ENCODE data around the gene PDE6A. TPM values are rescaled to one million over a fixed set of nuclear protein-coding genes. Genes with fewer than 3 reads are reported as not detected.

PDE6A gene
- total and polyA plus RNA-seq, 9 of the 15 experiments (the other 6 are each of a cell fraction or from before 2014, with no cell fraction given) = 0.01 to 0.04 (median 0.01) TPM; not detected in 6

- TF ChIP-seq BRF2 (IDR thresholded peaks at IDR 0.05; ENCODE audit: borderline replicate concordance, insufficient read depth, insufficient read length) (no peak), RNF2 (IDR thresholded peaks at IDR 0.05) (peak; percentile 66), SMARCA5 (IDR thresholded peaks at IDR 0.05) (no peak), ZFP30 (CRISPR knock-in tag; IDR thresholded peaks at IDR 0.05; ENCODE audit: borderline replicate concordance) (no peak), RBBP5 (IDR thresholded peaks at IDR 0.05; ENCODE audit: borderline replicate concordance, insufficient read depth, low read length, poor library complexity, severe bottlenecking) (peak; percentile 81), RBFOX2 (IDR thresholded peaks at IDR 0.05; ENCODE audit: low read depth, low read length) (peak; percentile 95), LEF1 (IDR thresholded peaks at IDR 0.05) (no peak), STAT5B (CRISPR knock-in tag; IDR thresholded peaks at IDR 0.05) (no peak), UBTF (IDR thresholded peaks at IDR 0.05; ENCODE audit: borderline replicate concordance in 1 of 2, low read depth in 2 of 2, low read length in 2 of 2) (peak in 1 of 2 experiments; percentile 85; a peak in 1 of 4 replicates), ZNF764 (CRISPR knock-in tag; IDR thresholded peaks at IDR 0.05; ENCODE audit: low read depth) (no peak), ZKSCAN8 (CRISPR knock-in tag; IDR thresholded peaks at IDR 0.05) (no peak), DDX20 (tag; IDR thresholded peaks at IDR 0.05; ENCODE audit: low read depth) (no peak), RBM17 (IDR thresholded peaks at IDR 0.05; ENCODE audit: borderline replicate concordance, low read depth, low read length) (no peak), TEAD2 (tag; IDR thresholded peaks at IDR 0.05) (no peak), ZNF217 (CRISPR knock-in tag; IDR thresholded peaks at IDR 0.05) (no peak), MIER1 (IDR thresholded peaks at IDR 0.05; ENCODE audit: low read depth) (no peak), GTF2A2 (tag; IDR thresholded peaks at IDR 0.05) (0 out of 2 replicates have a peak, but pooled peaks have one; percentile 40), HNRNPK (IDR thresholded peaks at IDR 0.05; ENCODE audit: low read depth, low read length, poor library complexity, severe bottlenecking) (no peak), SREBF2 (CRISPR knock-in tag; IDR thresholded peaks at IDR 0.05) (no peak), ZNF583 (CRISPR knock-in tag; IDR thresholded peaks at IDR 0.05) (no peak), NELFE (IDR thresholded peaks at IDR 0.05; ENCODE audit: insufficient read depth, insufficient read length) (no peak), MXI1 (IDR thresholded peaks at IDR 0.05; ENCODE audit: low read depth, low read length) (no peak), ZNF589 (CRISPR knock-in tag; IDR thresholded peaks at IDR 0.05; ENCODE audit: low read depth) (peak; percentile 41; the same call in 1 of the 2 replicates), BRD9 (IDR thresholded peaks at IDR 0.05; ENCODE audit: low read depth, partially characterized antibody) (no peak), RBM22 (IDR thresholded peaks at IDR 0.05; ENCODE audit: low read depth, low read length, poor library complexity, severe bottlenecking) (no peak), HIVEP1 (CRISPR knock-in tag; IDR thresholded peaks at IDR 0.05) (no peak), MCM3 (IDR thresholded peaks at IDR 0.05) (no peak)
These were observed 15.9 kb upstream of the PDE6A start, which contains the start of gene SLC26A2 (continued) for GRCh38 chr5:149960272-149961185.
